ENCODE measurements around the gene ITGA11. TPM values are rescaled to one million over a fixed set of nuclear protein-coding genes. Genes with fewer than 3 reads are reported as not detected.

ITGA11 gene
- total RNA-seq, 1 experiment from 2014 or later = not detected

- H3K27me3 ChIP-seq (ENCODE audit: low read length) = peaks cover 8% of the 10 kb centered on the region
- H3K4me2 ChIP-seq (ENCODE audit: low read length) = peak overlapping the region; percentile 30; the same call in 1 of the 2 replicates
- H2AFZ ChIP-seq (ENCODE audit: low read length) = no peak overlapping the region
- ChIA-PET CTCF (no interaction called here), POLR2A (ENCODE audit: unreplicated experiment) (no interaction called here)
- H3K27ac ChIP-seq (ENCODE audit: low read length) = no peak overlapping the region
- H3K79me2 ChIP-seq (ENCODE audit: low read length) = no peaks in the 10 kb centered on the region
- ATAC-seq (peak; percentile 62), DNase-seq (peak; percentile 67)
- H3K9ac ChIP-seq (ENCODE audit: low read length) = no peak overlapping the region
- TF ChIP-seq EZH2phosphoT487 (IDR thresholded peaks at IDR 0.05; ENCODE audit: borderline replicate concordance, low read length) (no peak), EZH2 (IDR thresholded peaks at IDR 0.05; ENCODE audit: low read length, unreplicated experiment) (no peak), CTCF (conservative IDR thresholded peaks at IDR 0.05; ENCODE audit: low read depth, low read length) (no peak)
- BruUV-seq (replicated peaks) = no TSS peak
- no peaks in the 10 kb centered on the region for H3K36me3 ChIP-seq (ENCODE audit: low read depth, low read length)
- intact Hi-C loops (cut with micrococcal nuclease) = no loop called here
- no peaks in the 10 kb centered on the region for H4K20me1 ChIP-seq (ENCODE audit: low read length)
- H3K9me3 ChIP-seq (ENCODE audit: low read length) = no peaks in the 10 kb centered on the region
- H3K4me1 ChIP-seq (ENCODE audit: insufficient read depth, low read length) = peaks cover 29% of the 10 kb centered on the region
- no peaks in the 10 kb centered on the region for H3F3A ChIP-seq (ENCODE audit: low read length, unreplicated experiment)
- no peaks in the 10 kb centered on the region for H3K9me2 ChIP-seq (replicated peaks; ENCODE audit: low read length)
- H3K4me3 ChIP-seq (ENCODE audit: low read length) = no peak overlapping the region
Measured at GRCh38 chr15:68469162-68470048, 37.4 kb upstream of the ITGA11 start.

- H2AFZ ChIP-seq (ENCODE audit: low read length) = no peak overlapping the region
- no peaks in the 10 kb centered on the region for H4K20me1 ChIP-seq (ENCODE audit: low read length)
- no peak for TF ChIP-seq EZH2phosphoT487 (IDR thresholded peaks at IDR 0.05; ENCODE audit: borderline replicate concordance, low read length)
- TF ChIP-seq CTCF (conservative IDR thresholded peaks at IDR 0.05; ENCODE audit: low read depth, low read length) = no peak
- no peak for TF ChIP-seq EZH2 (IDR thresholded peaks at IDR 0.05; ENCODE audit: low read length, unreplicated experiment)
- no peak overlapping the region for H3K4me2 ChIP-seq (ENCODE audit: low read length)
- BruUV-seq (replicated peaks) = no TSS peak
- no peaks in the 10 kb centered on the region for H3K9me2 ChIP-seq (replicated peaks; ENCODE audit: low read length)
- no peak overlapping the region for H3K9ac ChIP-seq (ENCODE audit: low read length)
- H3K4me3 ChIP-seq (ENCODE audit: low read length) = no peak overlapping the region
- ATAC-seq (no peak), DNase-seq (no peak)
- no peaks in the 10 kb centered on the region for H3K36me3 ChIP-seq (ENCODE audit: low read depth, low read length)
- POLR2A ChIA-PET (ENCODE audit: unreplicated experiment) = no interaction called here
- peaks cover 29% of the 10 kb centered on the region for H3K4me1 ChIP-seq (ENCODE audit: insufficient read depth, low read length)
- CTCF ChIA-PET = no interaction called here
- H3K79me2 ChIP-seq (ENCODE audit: low read length) = no peaks in the 10 kb centered on the region
- intact Hi-C loops (cut with micrococcal nuclease) = no loop called here
- H3K27ac ChIP-seq (ENCODE audit: low read length) = no peak overlapping the region
- peaks cover 3% of the 10 kb centered on the region; the same call in 1 of the 2 replicates for H3K27me3 ChIP-seq (ENCODE audit: low read length)
- no peaks in the 10 kb centered on the region for H3F3A ChIP-seq (ENCODE audit: low read length, unreplicated experiment)
- H3K9me3 ChIP-seq (ENCODE audit: low read length) = no peaks in the 10 kb centered on the region
Measured at GRCh38 chr15:68466876-68467275, 34.9 kb upstream of the ITGA11 start.

All from PC-3 (cell line).